Measurements from ENCODE around the gene GOLT1B.

GRCh38 chr12:21475552-21475951, 26.0 kb upstream of the GOLT1B start:
- no peak for TF ChIP-seq CTCF (IDR thresholded peaks at IDR 0.05)
- TF ChIP-seq POLR2A (IDR thresholded peaks at IDR 0.05): no peak

Measured in right lobe of liver (tissue), 4 donors.